Smooth muscle cell (in vitro differentiated cells): Measurements from ENCODE around the gene FKBP9. TPM values are rescaled to one million over a fixed set of nuclear protein-coding genes. Genes with fewer than 3 reads are reported as not detected.
A peak's percentile ranks its signal among the peaks of the same experiment; 100 is the strongest.

Experiments
- DNase-seq: peaks from one replicate; lab custom pipeline; 2025; ENCODE audit not compliant: unreplicated experiment; lab: John Stamatoyannopoulos, UW
- H2AFZ ChIP-seq: fragments of 200-600 bp; sonication (generic); 2 replicates; pipeline ENCODE4 v1.6.0; 2016; ENCODE audit warnings: antibody characterized with exemption, low read depth, mild to moderate bottlenecking
- H3F3A ChIP-seq: fragments of 200-600 bp; sonication (generic); 2 replicates; pipeline ENCODE4 v1.6.0; 2017; ENCODE audit warnings: antibody characterized with exemption, low read depth
- H3K27ac ChIP-seq: fragments of 200-600 bp; sonication (generic); 2 replicates; pipeline ENCODE4 v1.5.1; 2016; ENCODE audit warnings: low read depth, mild to moderate bottlenecking
- H3K27me3 ChIP-seq: fragments of 200-600 bp; sonication (generic); 2 replicates; pipeline ENCODE4 v1.6.1; 2016; ENCODE audit warnings: low read depth, mild to moderate bottlenecking
- H3K36me3 ChIP-seq: fragments of 200-600 bp; sonication (generic); 2 replicates; pipeline ENCODE4 v1.5.1; 2016; ENCODE audit warnings: low read depth
- H3K4me1 ChIP-seq: fragments of 200-600 bp; sonication (generic); 2 replicates; pipeline ENCODE4 v1.5.1; 2016; ENCODE audit warnings: low read depth
- H3K4me2 ChIP-seq: fragments of 200-600 bp; sonication (generic); 2 replicates; pipeline ENCODE4 v1.6.0; 2016; ENCODE audit warnings: mild to moderate bottlenecking
- H3K4me3 ChIP-seq: fragments of 200-600 bp; sonication (generic); 2 replicates; pipeline ENCODE4 v1.5.1; 2016; ENCODE audit warnings: mild to moderate bottlenecking
- H3K79me2 ChIP-seq: fragments of 200-600 bp; sonication (generic); 2 replicates; pipeline ENCODE4 v1.6.0; 2016; ENCODE audit warnings: low read depth, mild to moderate bottlenecking
- H3K9ac ChIP-seq: fragments of 200-600 bp; sonication (generic); 2 replicates; pipeline ENCODE4 v1.6.0; 2016; ENCODE audit warnings: low read depth
- H3K9me3 ChIP-seq: fragments of 200-600 bp; sonication (generic); replicated peaks from 2 replicates; pipeline ENCODE4 v1.5.1; 2016; ENCODE audit warnings: low read depth
- H4K20me1 ChIP-seq: fragments of 200-600 bp; sonication (generic); 2 replicates; pipeline ENCODE4 v1.6.0; 2016; ENCODE audit warnings: low read depth
- WGBS: methylation state at CpG from one replicate; pipeline ENCODE4 v1.1.7; 2016; ENCODE audit warnings: low lambda C conversion rate; 5-methylcytosine and 5-hydroxymethylcytosine counted together
- polyA plus RNA-seq: library from polyadenylated mRNA; unstranded; fragments of >200 nt; fragmentation: Nextera tagmentation; extraction: Ambion mirVana; gene quantifications from 2 replicates; pipeline ENCODE4 v1.2.1, GENCODE V29; 2016
- total RNA-seq: library from RNA; depleted of rRNA; stranded (reverse); fragments of >200 nt; gene quantifications from 2 replicates; pipeline ENCODE4 v1.2.3, GENCODE V29; 2014
- TF ChIP-seq, protein P1 (sequence below): fragments of 200-600 bp; sonication (generic); IDR thresholded peaks from 2 replicates; pipeline ENCODE4 v1.5.1; 2017; ENCODE audit warnings: borderline replicate concordance, mild to moderate bottlenecking, antibody characterized with exemption; ENCODE audit not compliant: insufficient read depth, poor library complexity, severe bottlenecking

Gene FKBP9
- total and polyA plus RNA-seq, 2 experiments from 2014 or later: 99.0 to 130 TPM

DNA sequence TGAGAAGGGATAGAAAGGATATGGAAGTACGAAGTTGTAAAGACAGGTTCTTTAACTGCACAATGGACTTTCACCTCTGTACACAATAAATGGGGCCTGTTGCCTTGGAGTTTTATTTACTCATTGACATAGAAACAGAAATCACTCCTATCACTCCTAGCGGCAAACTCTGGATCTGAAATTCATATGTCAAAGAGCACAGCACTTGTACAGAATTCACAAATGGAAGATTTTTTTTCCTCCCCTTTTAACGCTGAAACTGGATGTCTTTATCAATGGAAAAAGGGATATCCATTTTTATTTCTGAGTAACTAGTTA lies 87.1 kb downstream of the FKBP9 start:
- Histone ChIP-seq H3K27ac (peak overlapping the region; percentile 20), H2AFZ (no peak overlapping the region), H3K4me2 (no peak overlapping the region), H3K27me3 (no peaks in the 10 kb centered on the region), H4K20me1 (peaks cover 43% of the 10 kb centered on the region), H3K36me3 (no peaks in the 10 kb centered on the region), H3K4me1 (no peaks in the 10 kb centered on the region), H3K9ac (no peak overlapping the region), H3F3A (no peaks in the 10 kb centered on the region), H3K4me3 (no peak overlapping the region), H3K79me2 (peaks cover 85% of the 10 kb centered on the region), H3K9me3 (no peaks in the 10 kb centered on the region)
- 84% methylated on average over 3 of the region's 3 CpGs for WGBS
- no peak for DNase-seq
- TF ChIP-seq, protein P1, sequence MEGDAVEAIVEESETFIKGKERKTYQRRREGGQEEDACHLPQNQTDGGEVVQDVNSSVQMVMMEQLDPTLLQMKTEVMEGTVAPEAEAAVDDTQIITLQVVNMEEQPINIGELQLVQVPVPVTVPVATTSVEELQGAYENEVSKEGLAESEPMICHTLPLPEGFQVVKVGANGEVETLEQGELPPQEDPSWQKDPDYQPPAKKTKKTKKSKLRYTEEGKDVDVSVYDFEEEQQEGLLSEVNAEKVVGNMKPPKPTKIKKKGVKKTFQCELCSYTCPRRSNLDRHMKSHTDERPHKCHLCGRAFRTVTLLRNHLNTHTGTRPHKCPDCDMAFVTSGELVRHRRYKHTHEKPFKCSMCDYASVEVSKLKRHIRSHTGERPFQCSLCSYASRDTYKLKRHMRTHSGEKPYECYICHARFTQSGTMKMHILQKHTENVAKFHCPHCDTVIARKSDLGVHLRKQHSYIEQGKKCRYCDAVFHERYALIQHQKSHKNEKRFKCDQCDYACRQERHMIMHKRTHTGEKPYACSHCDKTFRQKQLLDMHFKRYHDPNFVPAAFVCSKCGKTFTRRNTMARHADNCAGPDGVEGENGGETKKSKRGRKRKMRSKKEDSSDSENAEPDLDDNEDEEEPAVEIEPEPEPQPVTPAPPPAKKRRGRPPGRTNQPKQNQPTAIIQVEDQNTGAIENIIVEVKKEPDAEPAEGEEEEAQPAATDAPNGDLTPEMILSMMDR: no peak

DNA sequence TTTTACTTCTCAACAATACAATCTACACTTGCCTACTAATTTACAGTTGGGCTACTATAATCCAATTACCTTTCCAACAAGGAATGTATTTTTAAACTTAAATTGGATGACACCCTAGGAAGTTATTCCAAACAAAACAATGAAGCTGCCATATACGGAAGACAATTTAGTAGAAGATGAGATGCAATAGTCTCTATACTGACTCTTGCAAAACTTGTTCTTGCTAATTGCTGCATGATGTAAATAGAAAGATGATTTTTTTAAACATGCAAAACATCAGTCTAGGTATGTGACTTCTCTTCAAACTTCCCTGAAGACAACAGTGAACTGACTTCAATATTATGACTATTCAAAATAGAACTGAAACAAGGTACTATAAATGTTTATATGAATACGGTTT lies 87.7 kb downstream of the FKBP9 start:
- Histone ChIP-seq H3K9ac (no peak overlapping the region), H4K20me1 (peaks cover 43% of the 10 kb centered on the region), H3F3A (no peaks in the 10 kb centered on the region), H3K79me2 (peaks cover 87% of the 10 kb centered on the region), H2AFZ (no peak overlapping the region), H3K4me3 (no peak overlapping the region), H3K27me3 (no peaks in the 10 kb centered on the region), H3K4me2 (no peak overlapping the region), H3K36me3 (no peaks in the 10 kb centered on the region), H3K4me1 (no peaks in the 10 kb centered on the region), H3K9me3 (no peaks in the 10 kb centered on the region), H3K27ac (peak overlapping the region; percentile 20)
- no peak for DNase-seq
- TF ChIP-seq, protein P1: no peak
- WGBS: 73% methylated on average over 2 of the region's 2 CpGs

DNA sequence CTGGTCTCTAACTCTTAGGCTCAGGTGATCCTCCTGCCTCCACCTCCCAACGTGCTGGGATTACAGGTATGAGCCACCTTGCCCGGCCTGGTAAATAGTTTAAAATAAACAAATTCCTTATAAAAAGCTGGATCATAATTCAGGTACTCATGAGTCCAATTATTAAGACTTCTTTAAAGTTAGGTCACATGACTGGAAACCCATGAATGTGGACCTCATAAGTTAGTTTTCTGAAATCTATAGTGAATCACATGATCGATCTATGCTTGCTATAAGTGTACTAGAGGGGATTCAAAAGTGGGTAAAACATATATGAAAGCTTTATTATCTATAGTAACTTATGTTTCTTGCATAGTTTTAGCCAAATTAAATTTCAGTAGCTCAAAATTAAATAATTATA lies 91.0 kb downstream of the FKBP9 start:
- Histone ChIP-seq H3K36me3 (no peaks in the 10 kb centered on the region), H3K27me3 (no peaks in the 10 kb centered on the region), H3K4me1 (no peaks in the 10 kb centered on the region), H4K20me1 (peaks cover 53% of the 10 kb centered on the region), H3K4me2 (no peak overlapping the region), H3K27ac (no peak overlapping the region), H3F3A (no peaks in the 10 kb centered on the region), H2AFZ (no peak overlapping the region), H3K9ac (no peak overlapping the region), H3K9me3 (no peaks in the 10 kb centered on the region), H3K4me3 (no peak overlapping the region), H3K79me2 (peaks cover 82% of the 10 kb centered on the region)
- TF ChIP-seq, protein P1: no peak
- WGBS: 95% methylated on average over 3 of the region's 3 CpGs
- no peak for DNase-seq

DNA sequence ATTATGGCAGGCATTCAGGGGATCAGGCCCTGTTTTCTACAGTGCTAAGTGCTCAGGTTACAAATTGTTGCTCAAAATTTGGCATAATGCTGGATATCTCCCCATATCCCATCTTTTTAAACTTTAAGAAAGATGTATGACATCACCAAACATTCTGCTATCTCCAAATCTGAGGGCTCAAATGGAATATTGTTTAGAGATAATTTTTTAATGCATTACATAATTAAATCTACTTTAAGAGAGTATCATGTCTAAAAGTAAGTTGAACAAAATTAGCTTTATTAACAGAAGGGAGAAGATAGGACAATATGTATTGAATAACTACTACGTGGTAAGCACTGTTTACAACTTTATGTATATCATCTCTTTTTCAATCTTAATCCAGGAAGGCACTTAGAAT lies 91.5 kb downstream of the FKBP9 start:
- Histone ChIP-seq H3K9ac (no peak overlapping the region), H4K20me1 (peaks cover 50% of the 10 kb centered on the region), H3K4me1 (no peaks in the 10 kb centered on the region), H3K27ac (no peak overlapping the region), H3K27me3 (no peaks in the 10 kb centered on the region), H3F3A (no peaks in the 10 kb centered on the region), H3K79me2 (peaks cover 83% of the 10 kb centered on the region), H3K4me3 (no peak overlapping the region), H3K36me3 (no peaks in the 10 kb centered on the region), H2AFZ (no peak overlapping the region), H3K9me3 (no peaks in the 10 kb centered on the region), H3K4me2 (no peak overlapping the region)
- WGBS: 95% methylated on average over 1 of the region's 1 CpG
- TF ChIP-seq, protein P1: no peak
- no peak for DNase-seq
